SK-N-SH (cell line): Measurements from ENCODE around the gene RHOG. TPM values are rescaled to one million over a fixed set of nuclear protein-coding genes. Genes with fewer than 3 reads are reported as not detected.

Source experiments
- CTCF ChIA-PET: fragments of 300-600, 350-600 bp; formaldehyde crosslinking; extraction: SDS; loops from one replicate; lab custom pipeline; 2021; lab: Yijun Ruan, JAX
- POLR2A ChIA-PET: fragments of 350-600 bp; sonication (Branson Sonifier 250); formaldehyde crosslinking; extraction: SDS; loops from one replicate; lab custom pipeline; 2020; ENCODE audit warnings: antibody characterized with exemption, inconsistent platforms; lab: Yijun Ruan, JAX
- DNase-seq: peaks from one replicate; pipeline ENCODE4 v3.0.0; 2012
- H2AFZ ChIP-seq: fragments of 200-600 bp; sonication (generic); 2 replicates; pipeline ENCODE4 v1.8.1; 2016; ENCODE audit warnings: antibody characterized with exemption, mild to moderate bottlenecking, low read depth
- H3F3A ChIP-seq: fragments of 200-600 bp; sonication (generic); replicated peaks from 2 replicates; pipeline ENCODE3; 2016; ENCODE audit warnings: antibody characterized with exemption, mild to moderate bottlenecking; ENCODE audit not compliant: insufficient read depth
- H3K27ac ChIP-seq, 2 experiments: fragments of 200-500 bp in 1 of 2; fragments of 200-600 bp in 1 of 2; sonication (Bioruptor generic) in 1 of 2; sonication (generic), shearing (Covaris generic) in 1 of 2; 2 replicates each; pipeline versions ENCODE4 v1.5.1 to v1.6.1; 2014 to 2016; ENCODE audit warnings: low read depth in 2 of 2, inconsistent platforms in 1 of 2, low read length in 1 of 2, mild to moderate bottlenecking in 1 of 2, mixed read lengths in 1 of 2
- H3K27me3 ChIP-seq: fragments of 200-600 bp; sonication (generic), shearing (Covaris generic); 2 replicates; pipeline ENCODE4 v1.6.1; 2016; ENCODE audit warnings: mixed run types; ENCODE audit not compliant: insufficient read depth
- H3K36me3 ChIP-seq, 2 experiments: fragments of 200-500 bp in 1 of 2; fragments of 200-600 bp in 1 of 2; sonication (Bioruptor generic) in 1 of 2; sonication (generic) in 1 of 2; replicated peaks in 1 of 2; 2 replicates each; pipeline versions ENCODE3 to v1.5.1; 2014 to 2016; ENCODE audit warnings: low read length in 1 of 2, mild to moderate bottlenecking in 1 of 2; ENCODE audit not compliant: insufficient read depth in 2 of 2, control insufficient read depth in 1 of 2
- H3K4me1 ChIP-seq, 2 experiments: fragments of 200-500 bp in 1 of 2; fragments of 200-600 bp in 1 of 2; sonication (Bioruptor generic) in 1 of 2; sonication (generic), shearing (Covaris generic) in 1 of 2; 2 replicates each; pipeline versions ENCODE4 v1.5.1 to v1.6.1; 2014 to 2016; ENCODE audit warnings: low read depth in 1 of 2, low read length in 1 of 2, mixed run types in 1 of 2; ENCODE audit not compliant: insufficient read depth in 2 of 2, control insufficient read depth in 1 of 2
- H3K4me2 ChIP-seq: fragments of 200-600 bp; sonication (generic), shearing (Covaris generic); 2 replicates; pipeline ENCODE4 v1.6.1; 2017; ENCODE audit warnings: mixed run types
- H3K4me3 ChIP-seq, 2 experiments: fragments of 200-500 bp in 1 of 2; fragments of 200-600 bp in 1 of 2; sonication (Bioruptor generic) in 1 of 2; sonication (generic), shearing (Covaris generic) in 1 of 2; 2 replicates each; pipeline versions ENCODE4 v1.5.1 to v1.8.1; 2014 to 2016; ENCODE audit warnings: low read depth in 2 of 2, inconsistent platforms in 1 of 2, low read length in 1 of 2, mild to moderate bottlenecking in 1 of 2, mixed read lengths in 1 of 2, moderate library complexity in 1 of 2
- H3K79me2 ChIP-seq: fragments of 200-600 bp; sonication (generic); 2 replicates; pipeline ENCODE4 v1.8.1; 2017; ENCODE audit warnings: mild to moderate bottlenecking; ENCODE audit not compliant: insufficient read depth
- H3K9ac ChIP-seq: fragments of 200-600 bp; sonication (generic); 2 replicates; pipeline ENCODE4 v1.6.1; 2017; ENCODE audit warnings: mixed run types
- H3K9me2 ChIP-seq: fragments of 200-600 bp; sonication (generic); 2 replicates; pipeline ENCODE4 v1.6.1; 2017; ENCODE audit warnings: mixed run types
- H3K9me3 ChIP-seq: fragments of 200-600 bp; sonication (generic); 2 replicates; pipeline ENCODE4 v1.6.1; 2017; ENCODE audit warnings: mixed run types, mild to moderate bottlenecking, moderate library complexity
- H4K20me1 ChIP-seq: fragments of 200-600 bp; sonication (generic); 2 replicates; pipeline ENCODE4 v1.6.1; 2017; ENCODE audit warnings: mild to moderate bottlenecking, mixed run types; ENCODE audit not compliant: insufficient read depth
- FOXJ3 ChIP-seq: sonication (generic); formaldehyde crosslinking; IDR thresholded peaks from 2 replicates; pipeline ENCODE4 v1.5.1; 2020; ENCODE audit warnings: mild to moderate bottlenecking, missing genetic modification reagents
- GABPA ChIP-seq: IDR thresholded peaks from 2 replicates; pipeline ENCODE4 v1.4.0; 2012; ENCODE audit warnings: low read depth, mild to moderate bottlenecking
- MXI1 ChIP-seq: IDR thresholded peaks from 2 replicates; pipeline ENCODE4 v1.6.1; 2012; ENCODE audit warnings: mild to moderate bottlenecking, low read depth, low read length, improper control_type of control experiment
- POLR2AphosphoS5 ChIP-seq: IDR thresholded peaks from 2 replicates; pipeline ENCODE4 v1.6.1; 2012; ENCODE audit warnings: low read depth, low read length
- RAD21 ChIP-seq: IDR thresholded peaks from 2 replicates; pipeline ENCODE4 v1.6.1; 2012; ENCODE audit warnings: mild to moderate bottlenecking, low read length
- RCOR1 ChIP-seq: fragments of 150-350 bp; IDR thresholded peaks from 2 replicates; pipeline ENCODE4 v1.6.1; 2017; ENCODE audit warnings: antibody characterized with exemption, low read length
- REST ChIP-seq: IDR thresholded peaks from 2 replicates; pipeline ENCODE4 v1.6.1; 2012; ENCODE audit warnings: mild to moderate bottlenecking, low read depth, low read length, moderate library complexity
- RFX5 ChIP-seq: IDR thresholded peaks from 2 replicates; pipeline ENCODE4 v1.6.1; 2012; ENCODE audit warnings: mild to moderate bottlenecking, improper control_type of control experiment, low read length
- SIN3A ChIP-seq: IDR thresholded peaks from 2 replicates; pipeline ENCODE4 v1.6.1; 2012; ENCODE audit warnings: low read depth, mild to moderate bottlenecking, low read length, moderate library complexity, borderline replicate concordance
- SMC3 ChIP-seq: IDR thresholded peaks from 2 replicates; pipeline ENCODE4 v1.6.1; 2012; ENCODE audit warnings: low read depth, low read length, improper control_type of control experiment
- TCF12 ChIP-seq: IDR thresholded peaks from 2 replicates; pipeline ENCODE4 v1.4.0; 2012
- WGBS: methylation state at CpG from one replicate; pipeline ENCODE4 v1.1.6; 2017; ENCODE audit warnings: low lambda C conversion rate; 5-methylcytosine and 5-hydroxymethylcytosine counted together
- polyA plus RNA-seq, 3 experiments: library from polyadenylated mRNA; depleted of rRNA; stranded (reverse); fragments of >200 nt; gene quantifications; 2 replicates each; pipeline ENCODE4 v1.2.3, GENCODE V29; 2012

RHOG gene
- polyA plus RNA-seq, 1 of the 3 experiments (the other 2 are of a cell fraction): 73.7 TPM

GRCh38 chr11:3826721-3827120, 14.0 kb downstream of the RHOG start:
- no peak for DNase-seq

GRCh38 chr11:3825473-3826154, 15.1 kb downstream of the RHOG start:
- DNase-seq: no peak
- POLR2A ChIA-PET: no interaction called here
- Histone ChIP-seq H3K79me2 (peaks cover 21% of the 10 kb centered on the region), H3K4me3 (no peak overlapping the region), H4K20me1 (peaks cover 23% of the 10 kb centered on the region; the same call in 1 of the 2 replicates), H3F3A (peaks cover 17% of the 10 kb centered on the region), H2AFZ (no peak overlapping the region), H3K9me3 (no peaks in the 10 kb centered on the region), H3K27ac (no peak overlapping the region), H3K27me3 (no peaks in the 10 kb centered on the region), H3K4me2 (no peak overlapping the region), H3K9me2 (no peaks in the 10 kb centered on the region), H3K9ac (no peak overlapping the region), H3K4me1 (no peaks in the 10 kb centered on the region), H3K36me3 (peaks cover 10 to 22% of the 10 kb centered on the region in 2 experiments)
- peak; percentile 59; the same call in 1 of the 2 replicates for TF ChIP-seq POLR2AphosphoS5
- no peak for TF ChIP-seq RAD21
- TF ChIP-seq REST: no peak
- WGBS: 86% methylated on average over 8 of the region's 8 CpGs
- CTCF ChIA-PET: interaction anchor here (0.6 to 2.8 kb wide), 3 partner anchors 13 to 247 kb away, joined by 3 to 10 read pairs (median 4); partner anchors contain the start of gene RHOG

More at GRCh38 chr11:3826721-3827120, 14.0 kb downstream of the RHOG start:
- Histone ChIP-seq H3K4me3 (no peak overlapping the region), H3K27me3 (no peaks in the 10 kb centered on the region), H3K36me3 (peaks cover 10 to 22% of the 10 kb centered on the region in 2 experiments), H3K79me2 (peaks cover 32% of the 10 kb centered on the region), H3K27ac (no peak overlapping the region), H3K9me2 (no peaks in the 10 kb centered on the region), H3K4me2 (no peak overlapping the region), H3K4me1 (no peaks in the 10 kb centered on the region), H2AFZ (no peak overlapping the region), H3F3A (peaks cover 17% of the 10 kb centered on the region), H4K20me1 (peaks cover 34% of the 10 kb centered on the region), H3K9me3 (no peaks in the 10 kb centered on the region), H3K9ac (no peak overlapping the region)
- no peak for TF ChIP-seq SIN3A
- no peak for TF ChIP-seq RCOR1
- TF ChIP-seq FOXJ3: no peak
- TF ChIP-seq RAD21: no peak
- TF ChIP-seq TCF12: no peak
- no peak for TF ChIP-seq SMC3
- TF ChIP-seq GABPA: no peak
- TF ChIP-seq MXI1: no peak
- TF ChIP-seq RFX5: no peak
- CTCF ChIA-PET: interaction anchor here (2.8 kb wide), 1 partner anchor 246 kb away, joined by 10 read pairs; no protein-coding TSS in a partner anchor
- WGBS: 97% methylated on average over 3 of the region's 3 CpGs
- POLR2A ChIA-PET: no interaction called here
